ENCODE data around the gene RAB29.

DNA sequence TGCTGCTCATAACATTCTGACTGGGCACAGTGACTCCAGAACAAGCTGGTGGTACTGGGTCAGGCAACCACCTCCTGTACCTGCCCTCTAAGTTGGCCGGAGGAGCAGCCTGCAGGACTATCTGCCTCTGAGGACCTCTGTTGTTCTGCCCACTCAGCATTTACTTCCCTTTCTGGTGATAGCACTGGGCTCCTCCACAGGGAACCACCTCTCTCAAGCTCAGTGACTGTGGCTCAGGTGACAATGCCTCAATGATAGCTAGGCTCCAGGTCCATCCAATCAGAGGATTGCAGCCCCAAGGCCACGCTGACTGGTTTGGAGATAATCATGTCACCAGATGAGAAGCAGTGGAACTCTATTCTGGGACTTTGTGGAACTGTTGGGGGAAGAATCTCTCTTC, 21.9 kb upstream of the RAB29 start:
- TF ChIP-seq, protein P1, sequence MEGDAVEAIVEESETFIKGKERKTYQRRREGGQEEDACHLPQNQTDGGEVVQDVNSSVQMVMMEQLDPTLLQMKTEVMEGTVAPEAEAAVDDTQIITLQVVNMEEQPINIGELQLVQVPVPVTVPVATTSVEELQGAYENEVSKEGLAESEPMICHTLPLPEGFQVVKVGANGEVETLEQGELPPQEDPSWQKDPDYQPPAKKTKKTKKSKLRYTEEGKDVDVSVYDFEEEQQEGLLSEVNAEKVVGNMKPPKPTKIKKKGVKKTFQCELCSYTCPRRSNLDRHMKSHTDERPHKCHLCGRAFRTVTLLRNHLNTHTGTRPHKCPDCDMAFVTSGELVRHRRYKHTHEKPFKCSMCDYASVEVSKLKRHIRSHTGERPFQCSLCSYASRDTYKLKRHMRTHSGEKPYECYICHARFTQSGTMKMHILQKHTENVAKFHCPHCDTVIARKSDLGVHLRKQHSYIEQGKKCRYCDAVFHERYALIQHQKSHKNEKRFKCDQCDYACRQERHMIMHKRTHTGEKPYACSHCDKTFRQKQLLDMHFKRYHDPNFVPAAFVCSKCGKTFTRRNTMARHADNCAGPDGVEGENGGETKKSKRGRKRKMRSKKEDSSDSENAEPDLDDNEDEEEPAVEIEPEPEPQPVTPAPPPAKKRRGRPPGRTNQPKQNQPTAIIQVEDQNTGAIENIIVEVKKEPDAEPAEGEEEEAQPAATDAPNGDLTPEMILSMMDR (IDR thresholded peaks at IDR 0.05), result no peak
- no peak for TF ChIP-seq ZFX (IDR thresholded peaks at IDR 0.05; ENCODE audit: borderline replicate concordance)

Measured in 22Rv1 (cell line).